GM12872 (cell line): Measurements from ENCODE around the gene PGAM5.

Source experiments
- CTCF ChIP-seq: IDR thresholded peaks from 3 replicates; pipeline ENCODE4 v1.5.1; 2011; ENCODE audit warnings: low read depth, mild to moderate bottlenecking, low read length, moderate library complexity; ENCODE audit not compliant: insufficient read depth

Gene PGAM5

DNA sequence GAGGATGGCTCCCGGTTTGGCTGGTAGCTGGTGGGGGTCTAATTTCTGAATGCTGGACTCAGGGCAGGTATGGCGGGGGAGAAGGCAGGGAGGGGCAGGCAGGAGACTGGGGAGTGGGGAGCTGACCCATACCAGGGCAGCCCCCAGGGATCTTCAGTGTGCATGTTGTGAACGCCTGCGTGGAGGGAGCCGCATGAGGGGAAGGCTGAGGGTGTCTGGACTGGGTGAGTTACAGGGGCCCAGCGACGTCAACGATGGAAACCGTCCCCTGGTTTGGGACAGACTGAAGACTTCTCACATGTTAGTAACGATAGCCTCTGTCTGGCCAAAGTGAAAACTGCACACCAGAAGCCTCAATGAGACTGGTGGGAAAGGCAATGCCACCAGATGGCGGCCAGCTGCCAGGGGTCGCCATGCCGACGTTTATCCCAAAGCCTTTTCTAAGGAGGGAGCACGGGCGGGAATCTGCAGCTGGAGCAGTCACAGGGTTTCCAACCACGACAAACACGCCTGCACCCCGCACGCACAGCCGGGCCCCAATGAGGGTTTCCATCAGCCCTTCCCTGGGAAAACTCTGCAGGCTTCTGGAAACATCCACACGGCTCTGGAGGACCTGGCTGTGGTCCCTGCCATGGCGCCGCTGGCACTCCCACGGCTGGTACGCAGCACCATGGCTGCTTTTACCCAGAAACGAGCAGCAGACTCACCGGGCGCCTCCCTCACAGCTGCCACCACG lies 14.0 kb downstream of the PGAM5 start:
- no peak for TF ChIP-seq CTCF

- TF ChIP-seq CTCF: no peak
Measured at GRCh38 chr12:132726386-132726785, 15.7 kb downstream of the PGAM5 start.

GRCh38 chr12:132727091-132727794 lies 16.6 kb downstream of the PGAM5 start:
- TF ChIP-seq CTCF: no peak

GRCh38 chr12:132728502-132728901 lies 17.9 kb downstream of the PGAM5 start:
- TF ChIP-seq CTCF: no peak

DNA sequence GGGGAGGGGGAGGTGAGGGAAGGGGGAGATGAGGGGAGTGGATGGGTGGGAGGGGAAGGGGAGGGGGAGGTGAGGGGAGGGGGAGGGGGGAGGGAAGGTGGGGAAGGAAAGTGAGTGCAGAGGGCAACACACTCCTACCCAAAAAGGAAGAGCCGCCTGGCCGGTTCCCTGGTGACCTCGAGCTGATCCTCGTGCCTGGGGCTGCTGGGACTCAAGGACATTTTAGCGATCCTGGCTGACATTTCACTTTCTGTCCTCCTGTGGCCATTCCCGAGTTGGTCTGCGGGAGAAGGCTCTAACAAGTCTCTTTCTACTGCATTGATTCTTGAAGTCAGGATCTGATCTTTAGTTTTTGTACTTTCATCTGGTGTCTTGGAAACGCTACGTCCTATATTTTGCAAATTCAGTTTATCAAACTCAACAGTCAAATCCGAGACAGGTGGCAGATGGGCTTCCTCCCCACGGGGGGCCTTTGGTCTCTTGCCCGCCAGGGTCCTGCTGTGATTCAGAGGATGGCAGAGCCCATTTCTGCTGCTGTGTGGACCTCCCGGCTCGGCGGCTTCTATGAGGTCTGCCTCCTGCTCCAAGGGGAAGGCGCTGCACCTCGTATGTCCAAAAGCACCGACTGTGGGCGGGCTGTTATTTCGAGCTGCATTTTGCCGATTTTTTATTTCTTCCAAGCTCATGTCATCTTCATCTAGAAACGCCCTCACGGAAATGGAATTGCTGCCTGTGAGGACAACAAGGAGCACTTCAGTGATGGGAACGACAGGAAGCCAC lies 19.1 kb downstream of the PGAM5 start:
- no peak for TF ChIP-seq CTCF

GRCh38 chr12:132730353-132730752 lies 19.7 kb downstream of the PGAM5 start:
- no peak for TF ChIP-seq CTCF

GRCh38 chr12:132731574-132731973 lies 20.9 kb downstream of the PGAM5 start:
- no peak for TF ChIP-seq CTCF
